GM19025 (cell line): Measurements from ENCODE around the gene ITGA8.
"Not testable (repeated sequence)": the region's sequence is repeated elsewhere in the genome, so short reads cannot be mapped to it uniquely, and the experiment has no call there.

Experiments
- ATAC-seq: cut with Tn5 transposase; IDR thresholded peaks from one replicate; pipeline ENCODE4 v1.9.1; 2021; ENCODE audit warnings: mild to moderate bottlenecking, low read depth, moderate library complexity; ENCODE audit not compliant: unreplicated experiment

ITGA8 gene

GRCh38 chr10:15567952-15568351 lies 151.8 kb downstream of the ITGA8 start:
- ATAC-seq, result no peak

GRCh38 chr10:15563246-15563645 lies 156.5 kb downstream of the ITGA8 start:
- ATAC-seq, result no peak

GRCh38 chr10:15562578-15562977 lies 157.1 kb downstream of the ITGA8 start:
- no peak for ATAC-seq

- no peak for ATAC-seq
Observed at GRCh38 chr10:15562116-15562515, 157.6 kb downstream of the ITGA8 start.

- no peak for ATAC-seq
Observed at GRCh38 chr10:15558136-15558535, 161.6 kb downstream of the ITGA8 start.

GRCh38 chr10:15557168-15557567 lies 162.6 kb downstream of the ITGA8 start:
- ATAC-seq, result not testable (repeated sequence)

GRCh38 chr10:15550950-15551349 lies 168.8 kb downstream of the ITGA8 start:
- no peak for ATAC-seq

GRCh38 chr10:15548331-15548730 lies 171.4 kb downstream of the ITGA8 start:
- no peak for ATAC-seq

GRCh38 chr10:15546606-15547005 lies 173.1 kb downstream of the ITGA8 start:
- ATAC-seq, result no peak

GRCh38 chr10:15545884-15546283 lies 173.8 kb downstream of the ITGA8 start:
- ATAC-seq, result no peak

- no peak for ATAC-seq
Observed at GRCh38 chr10:15545266-15545665, 174.5 kb downstream of the ITGA8 start.

- no peak for ATAC-seq
Observed at GRCh38 chr10:15543994-15544393, 175.7 kb downstream of the ITGA8 start.

GRCh38 chr10:15542817-15543216 lies 176.9 kb downstream of the ITGA8 start:
- ATAC-seq, result no peak

- ATAC-seq, result no peak
Observed at GRCh38 chr10:15541376-15541775, 178.3 kb downstream of the ITGA8 start.

GRCh38 chr10:15540727-15541126 lies 179.0 kb downstream of the ITGA8 start:
- ATAC-seq, result no peak

- no peak for ATAC-seq
Observed at GRCh38 chr10:15539262-15539661, 180.5 kb downstream of the ITGA8 start.

GRCh38 chr10:15534928-15535538 lies 184.7 kb downstream of the ITGA8 start:
- ATAC-seq, result not testable (repeated sequence)

GRCh38 chr10:15531927-15532722 lies 187.6 kb downstream of the ITGA8 start:
- no peak for ATAC-seq

- no peak for ATAC-seq
Observed at GRCh38 chr10:15528859-15529239, 190.9 kb downstream of the ITGA8 start.

GRCh38 chr10:15526754-15527153 lies 193.0 kb downstream of the ITGA8 start:
- no peak for ATAC-seq

- no peak for ATAC-seq
Observed at GRCh38 chr10:15521328-15521903, 198.3 kb downstream of the ITGA8 start.

GRCh38 chr10:15518250-15518649 lies 201.5 kb downstream of the ITGA8 start:
- ATAC-seq, result no peak
